Karpas-422 (cell line): ENCODE data around the gene LINC00237. TPM values are rescaled to one million over a fixed set of nuclear protein-coding genes. Genes with fewer than 3 reads are reported as not detected.

Experiments
- DNase-seq: peaks from one replicate; pipeline ENCODE4 v3.0.0-alpha.2; 2015
- H2AFZ ChIP-seq: fragments of 200-600 bp; sonication (generic); 2 replicates; pipeline ENCODE4 v1.6.1; 2014; ENCODE audit warnings: antibody characterized with exemption, low read length, mixed read lengths
- H3K27ac ChIP-seq: fragments of 200-600 bp; sonication (generic); 2 replicates; pipeline ENCODE4 v1.5.1; 2014; ENCODE audit warnings: mild to moderate bottlenecking, low read length, moderate library complexity
- H3K27me3 ChIP-seq: fragments of 200-600 bp; sonication (generic); 2 replicates; pipeline ENCODE4 v1.6.1; 2014; ENCODE audit warnings: low read length, mixed read lengths
- H3K36me3 ChIP-seq: fragments of 200-600 bp; sonication (generic); 2 replicates; pipeline ENCODE4 v1.6.1; 2014; ENCODE audit warnings: low read length, mixed read lengths; ENCODE audit not compliant: insufficient read depth
- H3K4me1 ChIP-seq: fragments of 200-600 bp; sonication (generic); 2 replicates; pipeline ENCODE4 v1.6.1; 2014; ENCODE audit warnings: mild to moderate bottlenecking, low read length, mixed read lengths
- H3K4me2 ChIP-seq: fragments of 200-600 bp; sonication (generic); 2 replicates; pipeline ENCODE4 v1.6.1; 2014; ENCODE audit warnings: low read length, low read depth, mild to moderate bottlenecking; ENCODE audit not compliant: poor library complexity, severe bottlenecking
- H3K4me3 ChIP-seq: fragments of 200-600 bp; sonication (generic); 2 replicates; pipeline ENCODE4 v1.5.1; 2014; ENCODE audit warnings: mild to moderate bottlenecking, antibody characterized with exemption, low read length, mixed read lengths
- H3K79me2 ChIP-seq: fragments of 200-600 bp; sonication (generic); 2 replicates; pipeline ENCODE4 v1.6.1; 2014; ENCODE audit warnings: mild to moderate bottlenecking, low read length, mixed read lengths
- H3K9ac ChIP-seq: fragments of 200-600 bp; sonication (generic); 2 replicates; pipeline ENCODE4 v1.6.0; 2014; ENCODE audit warnings: low read length
- H3K9me2 ChIP-seq: fragments of 200-600 bp; sonication (generic), shearing (Covaris generic); replicated peaks from 2 replicates; pipeline ENCODE4 v1.6.0; 2014; ENCODE audit warnings: mild to moderate bottlenecking, low read length, moderate library complexity; ENCODE audit not compliant: insufficient read depth
- H3K9me3 ChIP-seq: fragments of 300-700, 200-600 bp; sonication (generic); 2 replicates; pipeline ENCODE4 v1.6.1; 2014; ENCODE audit warnings: low read length, mixed read lengths
- H4K20me1 ChIP-seq: fragments of 200-600 bp; sonication (generic); 2 replicates; pipeline ENCODE4 v1.6.1; 2014; ENCODE audit warnings: mild to moderate bottlenecking, antibody characterized with exemption, low read length, low read depth; ENCODE audit not compliant: insufficient read depth
- total RNA-seq: library from RNA; depleted of rRNA; stranded (reverse); fragments of >200 nt; shearing (Covaris generic); gene quantifications from 2 replicates; pipeline ENCODE4 v1.2.3, GENCODE V29; 2014; ENCODE audit warnings: low replicate concordance; rRNA removed

Gene LINC00237
- total RNA-seq = 0.14 TPM in 1 of 2 replicates, not detected in the other

- Histone ChIP-seq H2AFZ (no peak within 1 kb of the TSS), H3K27ac (no peak within 1 kb of the TSS), H3K9me2 (no peaks in the 10 kb centered on the region), H3K9ac (no peak within 1 kb of the TSS), H3K27me3 (no peaks in the 10 kb centered on the region), H3K9me3 (no peaks in the 10 kb centered on the region), H3K4me1 (peaks cover 18% of the 10 kb centered on the region), H4K20me1 (no peaks in the 10 kb centered on the region), H3K4me3 (no peak within 1 kb of the TSS), H3K36me3 (no peaks in the 10 kb centered on the region), H3K79me2 (no peaks in the 10 kb centered on the region), H3K4me2 (no peak within 1 kb of the TSS)
- no peak for DNase-seq
These were observed at the start of gene LINC00237 for GRCh38 chr20:21106171-21107017. TSS of gene LINC00237 (minus strand) at chr20:21106358.

GRCh38 chr20:21155268-21155667 lies 49.1 kb upstream of the LINC00237 start:
- H3K4me1 ChIP-seq = peaks cover 14% of the 10 kb centered on the region
- no peaks in the 10 kb centered on the region for H3K9me3 ChIP-seq
- H3K79me2 ChIP-seq = no peaks in the 10 kb centered on the region
- H3K27ac ChIP-seq = no peak overlapping the region
- no peaks in the 10 kb centered on the region for H3K27me3 ChIP-seq
- DNase-seq = no peak
- H2AFZ ChIP-seq = no peak overlapping the region
- H3K4me2 ChIP-seq = no peak overlapping the region
- H3K36me3 ChIP-seq = no peaks in the 10 kb centered on the region
- H4K20me1 ChIP-seq = no peaks in the 10 kb centered on the region
- H3K9ac ChIP-seq = no peak overlapping the region
- H3K4me3 ChIP-seq = no peak overlapping the region
- no peaks in the 10 kb centered on the region for H3K9me2 ChIP-seq

- no peak overlapping the region for H3K9ac ChIP-seq
- H2AFZ ChIP-seq = no peak overlapping the region
- H3K4me1 ChIP-seq = peaks cover 13% of the 10 kb centered on the region
- H3K79me2 ChIP-seq = no peaks in the 10 kb centered on the region
- no peak overlapping the region for H3K27ac ChIP-seq
- no peak for DNase-seq
- no peaks in the 10 kb centered on the region for H3K36me3 ChIP-seq
- no peaks in the 10 kb centered on the region for H3K9me2 ChIP-seq
- H3K9me3 ChIP-seq = no peaks in the 10 kb centered on the region
- no peaks in the 10 kb centered on the region for H4K20me1 ChIP-seq
- no peaks in the 10 kb centered on the region for H3K27me3 ChIP-seq
- no peak overlapping the region for H3K4me2 ChIP-seq
- H3K4me3 ChIP-seq = no peak overlapping the region
These were observed 48.5 kb upstream of the LINC00237 start for GRCh38 chr20:21154692-21155091.

GRCh38 chr20:21151791-21152190 lies 45.6 kb upstream of the LINC00237 start:
- Histone ChIP-seq H3K36me3 (no peaks in the 10 kb centered on the region), H3K4me2 (no peak overlapping the region), H2AFZ (no peak overlapping the region), H3K27ac (no peak overlapping the region), H3K4me1 (no peaks in the 10 kb centered on the region), H3K9ac (no peak overlapping the region), H3K9me2 (no peaks in the 10 kb centered on the region), H3K27me3 (no peaks in the 10 kb centered on the region), H3K4me3 (no peak overlapping the region), H3K9me3 (no peaks in the 10 kb centered on the region), H4K20me1 (no peaks in the 10 kb centered on the region), H3K79me2 (no peaks in the 10 kb centered on the region)
- no peak for DNase-seq

GRCh38 chr20:21149344-21149743 lies 43.2 kb upstream of the LINC00237 start:
- no peak for DNase-seq
- Histone ChIP-seq H3K79me2 (no peaks in the 10 kb centered on the region), H3K9me2 (no peaks in the 10 kb centered on the region), H3K27ac (no peak overlapping the region), H3K9ac (no peak overlapping the region), H3K36me3 (no peaks in the 10 kb centered on the region), H2AFZ (no peak overlapping the region), H3K4me2 (no peak overlapping the region), H3K27me3 (no peaks in the 10 kb centered on the region), H3K4me1 (no peaks in the 10 kb centered on the region), H3K9me3 (no peaks in the 10 kb centered on the region), H4K20me1 (no peaks in the 10 kb centered on the region), H3K4me3 (no peak overlapping the region)

- no peak overlapping the region for H2AFZ ChIP-seq
- peaks cover 10% of the 10 kb centered on the region for H3K4me1 ChIP-seq
- H3K79me2 ChIP-seq = no peaks in the 10 kb centered on the region
- no peaks in the 10 kb centered on the region for H3K9me2 ChIP-seq
- H3K9ac ChIP-seq = no peak overlapping the region
- H3K27me3 ChIP-seq = no peaks in the 10 kb centered on the region
- no peak overlapping the region for H3K4me2 ChIP-seq
- no peaks in the 10 kb centered on the region for H4K20me1 ChIP-seq
- H3K36me3 ChIP-seq = no peaks in the 10 kb centered on the region
- no peak overlapping the region for H3K4me3 ChIP-seq
- no peak overlapping the region for H3K27ac ChIP-seq
- DNase-seq = no peak
- H3K9me3 ChIP-seq = no peaks in the 10 kb centered on the region
These were observed 41.4 kb upstream of the LINC00237 start for GRCh38 chr20:21147593-21147992.

GRCh38 chr20:21146215-21146614 lies 40.1 kb upstream of the LINC00237 start:
- Histone ChIP-seq H3K4me1 (peaks cover 15% of the 10 kb centered on the region), H3K9me2 (no peaks in the 10 kb centered on the region), H3K27ac (no peak overlapping the region), H3K9ac (no peak overlapping the region), H3K4me3 (no peak overlapping the region), H3K4me2 (no peak overlapping the region), H4K20me1 (no peaks in the 10 kb centered on the region), H2AFZ (no peak overlapping the region), H3K36me3 (no peaks in the 10 kb centered on the region), H3K79me2 (no peaks in the 10 kb centered on the region), H3K9me3 (no peaks in the 10 kb centered on the region), H3K27me3 (no peaks in the 10 kb centered on the region)
- no peak for DNase-seq

GRCh38 chr20:21145424-21145823 lies 39.3 kb upstream of the LINC00237 start:
- H3K9me2 ChIP-seq = no peaks in the 10 kb centered on the region
- no peaks in the 10 kb centered on the region for H3K9me3 ChIP-seq
- H3K9ac ChIP-seq = no peak overlapping the region
- no peak overlapping the region for H3K4me2 ChIP-seq
- H4K20me1 ChIP-seq = no peaks in the 10 kb centered on the region
- no peak overlapping the region for H3K4me3 ChIP-seq
- no peaks in the 10 kb centered on the region for H3K27me3 ChIP-seq
- no peak for DNase-seq
- H3K27ac ChIP-seq = no peak overlapping the region
- no peaks in the 10 kb centered on the region for H3K36me3 ChIP-seq
- H3K79me2 ChIP-seq = no peaks in the 10 kb centered on the region
- H2AFZ ChIP-seq = no peak overlapping the region
- H3K4me1 ChIP-seq = peaks cover 15% of the 10 kb centered on the region
